WI38 (cell line): ENCODE measurements around the gene LANCL2.

Source experiments
- H3K4me3 ChIP-seq: 2 replicates; pipeline ENCODE4 v1.5.1; 2011; ENCODE audit warnings: low read depth, mild to moderate bottlenecking, control low read depth, low read length
- TF ChIP-seq, protein P1 (sequence below): IDR thresholded peaks from 2 replicates; pipeline ENCODE4 v1.5.1; 2012; ENCODE audit warnings: low read depth, mild to moderate bottlenecking, control low read depth, low read length

LANCL2 gene

DNA sequence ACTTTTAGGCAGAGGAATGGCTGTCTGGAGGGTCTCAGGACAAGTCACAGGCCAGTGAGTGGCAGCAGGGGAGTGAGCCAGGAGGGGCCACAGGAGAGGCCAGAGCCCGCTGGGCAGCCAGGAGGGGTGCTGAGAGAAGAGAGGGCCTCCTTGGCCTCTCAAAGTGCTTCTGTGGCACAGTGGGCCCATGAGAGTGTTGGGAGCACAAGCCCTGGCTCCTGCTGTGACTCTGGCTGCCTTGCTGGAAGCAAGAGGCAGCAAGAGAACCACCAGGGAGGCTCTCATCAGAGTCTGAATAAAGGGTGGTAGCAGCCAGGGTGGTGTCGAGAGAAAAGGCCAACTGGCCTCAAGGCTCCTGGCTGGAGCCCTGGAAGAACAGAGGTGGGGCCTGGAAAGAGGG is 116.0 kb downstream of the LANCL2 start:
- H3K4me3 ChIP-seq = no peak overlapping the region
- TF ChIP-seq, protein P1, sequence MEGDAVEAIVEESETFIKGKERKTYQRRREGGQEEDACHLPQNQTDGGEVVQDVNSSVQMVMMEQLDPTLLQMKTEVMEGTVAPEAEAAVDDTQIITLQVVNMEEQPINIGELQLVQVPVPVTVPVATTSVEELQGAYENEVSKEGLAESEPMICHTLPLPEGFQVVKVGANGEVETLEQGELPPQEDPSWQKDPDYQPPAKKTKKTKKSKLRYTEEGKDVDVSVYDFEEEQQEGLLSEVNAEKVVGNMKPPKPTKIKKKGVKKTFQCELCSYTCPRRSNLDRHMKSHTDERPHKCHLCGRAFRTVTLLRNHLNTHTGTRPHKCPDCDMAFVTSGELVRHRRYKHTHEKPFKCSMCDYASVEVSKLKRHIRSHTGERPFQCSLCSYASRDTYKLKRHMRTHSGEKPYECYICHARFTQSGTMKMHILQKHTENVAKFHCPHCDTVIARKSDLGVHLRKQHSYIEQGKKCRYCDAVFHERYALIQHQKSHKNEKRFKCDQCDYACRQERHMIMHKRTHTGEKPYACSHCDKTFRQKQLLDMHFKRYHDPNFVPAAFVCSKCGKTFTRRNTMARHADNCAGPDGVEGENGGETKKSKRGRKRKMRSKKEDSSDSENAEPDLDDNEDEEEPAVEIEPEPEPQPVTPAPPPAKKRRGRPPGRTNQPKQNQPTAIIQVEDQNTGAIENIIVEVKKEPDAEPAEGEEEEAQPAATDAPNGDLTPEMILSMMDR = no peak

DNA sequence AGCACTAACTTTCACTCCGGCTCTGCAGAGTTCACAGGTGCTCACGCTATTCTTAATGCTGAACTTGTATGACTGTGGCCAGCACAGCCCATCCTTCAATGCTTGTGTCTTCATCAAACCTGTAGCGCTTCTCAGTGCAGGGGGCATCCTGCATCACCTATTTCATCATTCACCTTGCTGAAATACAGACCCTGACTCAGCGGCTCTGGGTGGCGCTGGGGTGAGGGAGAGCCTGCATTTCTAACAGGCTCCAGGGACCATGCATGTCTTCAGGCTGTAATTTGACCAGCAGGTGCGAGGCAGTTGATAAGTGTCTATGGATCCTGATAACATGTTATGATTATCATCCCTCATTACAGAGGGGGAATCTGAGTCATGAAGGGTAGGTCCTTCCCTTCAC is 117.9 kb downstream of the LANCL2 start:
- H3K4me3 ChIP-seq = no peak overlapping the region
- TF ChIP-seq, protein P1 = no peak
